Stimulated activated CD8-positive, alpha-beta memory T cell treated with anti-CD3 and anti-CD28 coated beads, Interleukin-12 subunit alpha, Interleukin-12 subunit beta, amount 100 ng/mL, for 24 hours (primary cell): Measurements from ENCODE around the gene NFKBIE.

ENCODE experiments used
- DNase-seq: peaks from one replicate; pipeline ENCODE4 v3.0.0-alpha.2; 2020; ENCODE audit errors: extremely low read depth

Gene NFKBIE

DNA sequence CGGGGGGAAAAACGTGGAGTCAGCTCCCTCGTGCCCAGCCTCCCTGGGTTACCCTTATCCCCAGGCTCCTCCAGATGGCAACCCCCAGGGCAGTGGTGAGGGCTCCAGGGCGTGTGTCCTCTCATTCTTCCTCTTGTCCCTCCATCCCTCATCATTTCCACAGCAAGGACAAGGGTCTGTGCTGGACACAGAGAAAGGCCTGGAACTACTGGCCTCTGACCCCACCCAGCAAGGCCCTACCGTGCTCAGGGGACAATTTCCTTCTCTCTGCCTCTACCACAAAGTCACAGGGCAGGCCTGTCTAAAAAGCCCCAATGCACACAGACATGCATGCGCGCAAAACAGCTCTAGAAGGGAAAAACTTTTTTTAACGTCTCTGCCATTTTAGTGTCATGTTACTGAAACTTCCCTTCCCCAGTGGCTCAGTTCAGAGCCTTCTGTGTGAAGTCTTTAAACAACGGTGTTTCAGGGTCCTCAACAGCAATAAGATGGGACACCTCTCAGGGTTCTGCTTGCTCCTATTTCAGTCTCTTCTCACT is 7.0 kb downstream of the NFKBIE start:
- DNase-seq, result no peak

- DNase-seq, result no peak
Observed at GRCh38 chr6:44257753-44258324, 7.5 kb downstream of the NFKBIE start.

DNA sequence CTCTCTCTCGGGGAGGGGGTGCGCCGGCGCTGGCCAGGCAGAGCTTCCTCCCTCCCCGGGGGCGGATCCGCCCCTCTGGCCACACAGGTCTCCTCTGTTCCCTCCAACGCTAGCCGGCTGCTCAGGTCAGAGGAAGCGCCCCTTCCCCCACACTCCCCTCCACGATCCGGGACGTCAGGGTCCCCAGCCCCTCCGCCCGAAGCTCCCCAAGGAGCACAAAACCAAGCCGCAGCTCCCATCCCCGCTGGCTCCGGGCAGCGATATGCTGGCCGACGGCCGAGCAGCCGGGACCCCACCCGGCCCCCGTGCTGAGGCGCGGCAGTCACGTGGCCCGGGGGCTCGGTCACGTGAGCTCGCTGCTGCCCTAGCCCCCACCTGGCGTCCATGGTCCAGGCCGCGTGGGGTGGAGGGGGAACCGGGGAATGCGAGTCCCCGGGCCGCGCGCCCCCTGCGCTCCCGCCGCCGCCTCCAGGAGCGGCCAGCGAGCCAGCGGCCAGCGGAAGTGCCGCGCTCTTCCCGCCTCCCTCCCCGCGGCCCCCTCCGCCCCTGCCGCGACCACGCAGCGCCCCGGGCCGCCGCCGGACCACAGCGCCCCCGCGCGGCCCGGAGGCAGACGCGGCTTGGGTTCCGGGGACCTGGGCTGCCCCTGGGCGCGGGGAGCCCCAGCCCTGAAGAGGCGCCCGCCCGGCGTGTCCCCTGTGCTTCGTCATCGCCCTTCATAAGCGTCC is 8.2 kb downstream of the NFKBIE start, which contains the start of gene SLC35B2:
SLC35B2 (minus strand) TSS at position 504 of the 728 bp plus-strand sequence; CDS start at position 386, 118 bp downstream.
- DNase-seq, result no peak

GRCh38 chr6:44256775-44257024 is 8.7 kb downstream of the NFKBIE start:
- DNase-seq, result no peak

DNA sequence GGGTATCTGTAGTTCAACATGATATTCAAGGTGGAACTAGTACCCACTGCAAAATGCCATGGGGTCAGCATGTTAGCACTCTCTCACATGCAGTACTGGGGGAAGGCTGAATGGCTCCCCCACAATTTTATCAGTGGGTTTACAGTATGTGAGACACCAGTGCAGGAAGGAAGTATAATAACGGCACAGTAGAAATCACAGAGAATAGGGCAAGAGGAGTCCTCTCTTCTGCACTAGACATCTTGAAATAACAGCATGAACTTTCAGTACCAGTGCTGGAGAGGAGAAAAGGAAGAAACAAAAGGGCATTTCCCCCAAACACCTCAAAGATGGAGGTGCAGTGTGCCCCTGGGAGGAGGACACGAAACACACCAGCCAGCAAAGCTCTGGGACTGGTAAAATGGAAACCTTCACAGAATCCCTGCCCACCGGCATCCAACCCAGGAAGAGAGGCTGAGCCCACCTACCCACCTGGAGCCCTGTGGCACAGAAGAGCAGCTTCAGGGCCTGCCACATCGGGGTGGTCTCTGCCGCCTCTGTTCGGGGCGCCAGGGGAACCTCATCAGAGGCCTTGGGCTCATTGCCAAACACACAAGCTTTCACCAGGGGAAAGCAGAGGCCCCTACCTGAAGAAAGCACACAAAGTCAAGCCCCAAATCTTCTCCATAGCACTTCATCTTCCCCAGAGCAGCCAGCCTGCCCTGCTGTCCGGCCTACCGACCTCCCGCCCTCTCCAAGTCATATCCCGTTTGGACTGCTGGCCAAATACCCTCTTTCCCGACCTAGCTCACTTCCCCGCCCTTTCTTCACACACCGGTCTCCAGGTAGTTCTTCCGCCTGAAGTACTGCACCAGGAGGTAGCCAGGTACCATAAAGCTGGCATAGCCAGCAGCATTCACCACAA is 9.2 kb downstream of the NFKBIE start:
- no peak for DNase-seq

DNA sequence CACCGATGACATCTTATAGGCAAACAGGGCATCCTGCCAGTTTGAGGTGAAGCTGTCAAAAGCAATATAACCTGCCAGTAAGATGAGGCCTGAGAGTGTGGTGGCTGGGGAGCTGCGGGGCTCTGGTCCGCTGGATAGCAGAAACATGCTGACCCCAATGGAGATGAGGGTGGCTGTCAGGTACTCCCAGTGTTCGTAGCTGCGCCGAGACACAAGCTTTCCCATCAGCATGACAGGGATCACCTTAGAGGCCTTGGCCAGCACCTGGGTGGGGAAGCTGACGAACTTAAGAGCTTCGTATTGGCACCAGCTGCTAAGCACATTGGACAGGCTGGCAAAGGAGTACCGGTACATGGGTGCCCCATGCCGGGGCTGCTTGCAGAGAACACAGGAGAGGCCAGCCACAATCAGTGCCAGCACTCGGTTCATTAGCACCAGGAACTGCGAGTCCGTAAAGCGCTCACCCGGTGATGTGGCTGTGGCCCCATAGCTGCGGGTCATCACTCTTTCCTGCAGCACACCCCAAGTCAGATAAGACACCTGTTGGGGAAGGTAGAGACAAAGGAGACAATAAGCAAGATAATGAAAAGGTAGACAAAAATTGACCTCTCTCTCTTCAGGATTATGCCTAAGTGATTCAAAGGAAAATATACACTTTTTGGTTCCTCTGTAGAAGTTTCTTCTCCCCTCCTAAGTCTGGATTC is 10.1 kb downstream of the NFKBIE start:
- no peak for DNase-seq

- DNase-seq, result no peak
Observed at GRCh38 chr6:44254191-44255104, 10.9 kb downstream of the NFKBIE start.

GRCh38 chr6:44253307-44254101 is 11.8 kb downstream of the NFKBIE start:
- no peak for DNase-seq

- no peak for DNase-seq
Observed at GRCh38 chr6:44251576-44252524, 13.5 kb downstream of the NFKBIE start.

GRCh38 chr6:44250718-44251123 is 14.6 kb downstream of the NFKBIE start:
- no peak for DNase-seq

- DNase-seq, result no peak
Observed at GRCh38 chr6:44250067-44250717, 15.2 kb downstream of the NFKBIE start.

DNA sequence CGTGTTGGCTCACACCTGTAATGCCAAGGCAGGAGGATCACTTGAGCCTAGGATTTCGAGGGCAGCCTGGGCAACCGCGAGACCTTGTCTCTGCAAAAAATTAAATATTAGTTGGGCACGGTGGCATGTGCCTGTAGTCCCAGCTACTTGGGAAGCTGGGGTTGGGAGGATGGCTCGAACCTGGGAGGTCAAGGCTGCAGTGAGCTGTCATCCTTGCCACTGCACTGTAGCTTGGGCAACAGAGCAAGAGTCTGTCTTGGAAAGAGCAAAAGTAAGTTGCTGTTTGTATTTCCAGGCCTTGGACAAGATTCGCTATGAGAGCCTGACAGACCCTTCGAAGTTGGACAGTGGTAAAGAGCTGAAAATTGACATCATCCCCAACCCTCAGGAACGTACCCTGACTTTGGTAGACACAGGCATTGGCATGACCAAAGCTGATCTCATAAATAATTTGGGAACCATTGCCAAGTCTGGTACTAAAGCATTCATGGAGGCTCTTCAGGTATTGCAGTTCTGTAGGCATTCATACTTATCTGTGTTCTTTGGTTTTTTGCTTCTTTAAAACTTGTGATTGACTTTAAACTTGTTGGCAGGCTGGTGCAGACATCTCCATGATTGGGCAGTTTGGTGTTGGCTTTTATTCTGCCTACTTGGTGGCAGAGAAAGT is 16.1 kb downstream of the NFKBIE start:
- no peak for DNase-seq

DNA sequence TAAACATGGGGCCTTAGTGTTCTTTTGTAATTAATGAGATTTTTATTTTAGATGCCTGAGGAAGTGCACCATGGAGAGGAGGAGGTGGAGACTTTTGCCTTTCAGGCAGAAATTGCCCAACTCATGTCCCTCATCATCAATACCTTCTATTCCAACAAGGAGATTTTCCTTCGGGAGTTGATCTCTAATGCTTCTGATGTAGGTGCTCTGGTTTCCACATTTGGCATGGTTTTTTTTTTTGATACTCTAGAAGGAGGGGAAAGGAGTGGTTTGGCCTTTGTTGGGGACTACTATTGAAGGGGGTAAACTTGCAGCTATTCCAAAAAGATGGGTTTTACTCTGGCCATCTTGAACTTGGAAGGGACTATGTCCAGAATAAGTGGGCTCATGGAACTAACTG is 16.8 kb downstream of the NFKBIE start:
- no peak for DNase-seq

DNA sequence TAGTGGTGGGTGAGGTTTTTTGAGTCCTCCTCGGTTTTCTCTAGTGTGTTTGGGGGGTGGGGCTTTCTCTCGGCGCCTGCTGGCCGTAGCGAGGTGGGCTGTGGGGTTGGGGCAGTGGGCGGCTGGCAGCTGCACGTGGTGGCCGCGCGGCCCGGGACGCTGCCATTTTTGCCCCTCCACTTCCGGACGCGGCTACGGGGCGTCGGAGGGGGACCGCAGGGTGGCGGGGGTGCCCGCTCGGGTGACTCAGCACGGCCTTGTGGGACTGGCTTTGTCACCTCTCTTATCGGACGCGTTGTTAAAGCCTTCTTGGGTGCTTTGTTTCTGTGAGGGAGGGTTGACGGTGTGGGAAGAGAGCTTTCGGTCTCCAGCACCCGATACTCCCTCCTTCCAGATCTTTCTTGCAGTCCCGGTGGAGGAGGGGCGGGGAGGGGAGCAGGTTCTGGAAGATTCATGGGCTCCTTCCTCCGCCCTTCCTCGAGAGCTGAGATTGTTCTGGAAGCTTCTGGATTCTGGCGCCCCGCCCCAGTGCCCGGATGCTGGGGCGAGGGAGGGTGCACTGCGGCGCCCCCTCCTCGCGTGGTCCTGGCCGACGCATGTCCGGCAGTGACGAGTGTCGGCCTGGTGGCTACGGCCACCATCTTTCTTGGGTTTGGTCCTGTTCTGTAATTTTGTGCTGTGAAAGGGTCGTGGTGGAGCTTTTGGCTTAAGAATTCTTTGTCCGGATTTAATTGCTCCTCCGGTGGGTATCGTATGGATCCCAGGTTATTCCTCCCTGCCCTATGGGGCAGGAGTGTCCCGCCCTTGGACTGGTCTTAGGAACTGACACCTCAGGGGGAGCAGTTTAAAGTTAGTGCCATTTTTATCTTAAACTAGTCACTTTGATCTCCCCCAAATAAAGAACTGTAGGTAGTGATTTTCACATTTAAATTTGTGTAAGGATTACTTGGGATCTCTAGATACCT is 17.7 kb downstream of the NFKBIE start:
- DNase-seq, result peak; percentile 75

GRCh38 chr6:44246663-44247337 is 18.6 kb downstream of the NFKBIE start, which contains the start of gene HSP90AB1:
Gene HSP90AB1 (plus strand): TSS chr6:44247101. CDS start chr6:44248630, 1,529 bp downstream.
- DNase-seq, result peak; percentile 86
